HG02852 (cell line): ENCODE measurements around the gene ACRV1.

Experiments
- ATAC-seq: cut with Tn5 transposase; IDR thresholded peaks from one replicate; pipeline ENCODE4 v1.9.1; 2021; ENCODE audit warnings: mild to moderate bottlenecking, moderate library complexity; ENCODE audit not compliant: unreplicated experiment

The ACRV1 gene

GRCh38 chr11:125662689-125663088, 18.0 kb downstream of the ACRV1 start:
- no peak for ATAC-seq

- ATAC-seq, result no peak
Observed at GRCh38 chr11:125649465-125650166, 31.0 kb downstream of the ACRV1 start.

- ATAC-seq, result no peak
Observed at GRCh38 chr11:125645871-125646270, 34.8 kb downstream of the ACRV1 start.

- ATAC-seq, result no peak
Observed at GRCh38 chr11:125638315-125638714, 42.3 kb downstream of the ACRV1 start.

GRCh38 chr11:125637840-125638239, 42.8 kb downstream of the ACRV1 start:
- no peak for ATAC-seq

- ATAC-seq, result no peak
Observed at GRCh38 chr11:125627236-125627910, 53.3 kb downstream of the ACRV1 start.

GRCh38 chr11:125626288-125626950, 54.2 kb downstream of the ACRV1 start:
- peak; percentile 35 for ATAC-seq

- ATAC-seq, result peak; percentile 86
Observed at GRCh38 chr11:125625630-125626287, 54.9 kb downstream of the ACRV1 start.

- no peak for ATAC-seq
Observed at GRCh38 chr11:125625225-125625629, 55.4 kb downstream of the ACRV1 start.

GRCh38 chr11:125624756-125625213, 55.9 kb downstream of the ACRV1 start, which contains the start of gene CHEK1:
CHEK1 (plus strand) TSS chr11:125625163; CDS start chr11:125626769, 1,606 bp downstream.
- ATAC-seq, result no peak

GRCh38 chr11:125623064-125623463, 57.6 kb downstream of the ACRV1 start:
- no peak for ATAC-seq

GRCh38 chr11:125621995-125622394, 58.7 kb downstream of the ACRV1 start:
- ATAC-seq, result no peak
